OCI-LY3 (cell line): ENCODE data around the gene C7orf33.

ENCODE experiments used
- EZH2phosphoT487 ChIP-seq: fragments of 200-600 bp; shearing (Covaris generic); IDR thresholded peaks from 2 replicates; pipeline ENCODE4 v1.6.1; 2018; ENCODE audit warnings: antibody characterized with exemption, mixed run types, low read depth
- TF ChIP-seq, protein P1 (sequence below): fragments of 200-600, 300-600 bp; sonication (generic); IDR thresholded peaks from 2 replicates; pipeline ENCODE4 v1.5.1; 2014; ENCODE audit warnings: antibody characterized with exemption, low read length, low read depth

GRCh38 chr7:148650232-148650858 lies 59.8 kb downstream of the C7orf33 start:
- TF ChIP-seq, protein P1, sequence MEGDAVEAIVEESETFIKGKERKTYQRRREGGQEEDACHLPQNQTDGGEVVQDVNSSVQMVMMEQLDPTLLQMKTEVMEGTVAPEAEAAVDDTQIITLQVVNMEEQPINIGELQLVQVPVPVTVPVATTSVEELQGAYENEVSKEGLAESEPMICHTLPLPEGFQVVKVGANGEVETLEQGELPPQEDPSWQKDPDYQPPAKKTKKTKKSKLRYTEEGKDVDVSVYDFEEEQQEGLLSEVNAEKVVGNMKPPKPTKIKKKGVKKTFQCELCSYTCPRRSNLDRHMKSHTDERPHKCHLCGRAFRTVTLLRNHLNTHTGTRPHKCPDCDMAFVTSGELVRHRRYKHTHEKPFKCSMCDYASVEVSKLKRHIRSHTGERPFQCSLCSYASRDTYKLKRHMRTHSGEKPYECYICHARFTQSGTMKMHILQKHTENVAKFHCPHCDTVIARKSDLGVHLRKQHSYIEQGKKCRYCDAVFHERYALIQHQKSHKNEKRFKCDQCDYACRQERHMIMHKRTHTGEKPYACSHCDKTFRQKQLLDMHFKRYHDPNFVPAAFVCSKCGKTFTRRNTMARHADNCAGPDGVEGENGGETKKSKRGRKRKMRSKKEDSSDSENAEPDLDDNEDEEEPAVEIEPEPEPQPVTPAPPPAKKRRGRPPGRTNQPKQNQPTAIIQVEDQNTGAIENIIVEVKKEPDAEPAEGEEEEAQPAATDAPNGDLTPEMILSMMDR = no peak
- no peak for TF ChIP-seq EZH2phosphoT487
